HG02588 (cell line): ENCODE data around the gene RNASET2.
"Not testable (repeated sequence)": the region's sequence is repeated elsewhere in the genome, so short reads cannot be mapped to it uniquely, and the experiment has no call there.

Experiments used
- ATAC-seq: cut with Tn5 transposase; IDR thresholded peaks from one replicate; pipeline ENCODE4 v1.9.1; 2021; ENCODE audit warnings: mild to moderate bottlenecking, moderate library complexity; ENCODE audit not compliant: unreplicated experiment

Gene RNASET2

GRCh38 chr6:166905505-166906134 is 50.7 kb downstream of the RNASET2 start:
- no peak for ATAC-seq

- ATAC-seq = no peak
Measured at GRCh38 chr6:166905013-166905412, 51.3 kb downstream of the RNASET2 start.

- ATAC-seq = peak; percentile 42
Measured at GRCh38 chr6:166904101-166904746, 52.1 kb downstream of the RNASET2 start.

GRCh38 chr6:166903500-166903899 is 52.9 kb downstream of the RNASET2 start:
- no peak for ATAC-seq

GRCh38 chr6:166903027-166903426 is 53.3 kb downstream of the RNASET2 start:
- ATAC-seq = no peak

- ATAC-seq = no peak
Measured at GRCh38 chr6:166902211-166902755, 54.1 kb downstream of the RNASET2 start.

GRCh38 chr6:166901626-166902025 is 54.7 kb downstream of the RNASET2 start:
- ATAC-seq = no peak

- ATAC-seq = no peak
Measured at GRCh38 chr6:166900956-166901607, 55.3 kb downstream of the RNASET2 start.

- no peak for ATAC-seq
Measured at GRCh38 chr6:166900130-166900708, 56.1 kb downstream of the RNASET2 start.

GRCh38 chr6:166898910-166899309 is 57.4 kb downstream of the RNASET2 start:
- no peak for ATAC-seq

GRCh38 chr6:166894614-166895013 is 61.7 kb downstream of the RNASET2 start:
- not testable (repeated sequence) for ATAC-seq

- not testable (repeated sequence) for ATAC-seq
Measured at GRCh38 chr6:166892472-166892871, 63.9 kb downstream of the RNASET2 start.

- ATAC-seq = not testable (repeated sequence)
Measured at GRCh38 chr6:166886773-166887172, 69.6 kb downstream of the RNASET2 start.

GRCh38 chr6:166884958-166885357 is 71.4 kb downstream of the RNASET2 start:
- ATAC-seq = not testable (repeated sequence)

GRCh38 chr6:166879594-166879993 is 76.8 kb downstream of the RNASET2 start:
- no peak for ATAC-seq
